HCT116 (cell line): Measurements from ENCODE around the gene OR6C6. TPM values are rescaled to one million over a fixed set of nuclear protein-coding genes. Genes with fewer than 3 reads are reported as not detected.

Experiments used
- ATAC-seq: fragments of 200-7000 bp; cut with Tn5 transposase; 2 replicates; pipeline ENCODE4 v1.9.1; 2020; ENCODE audit warnings: mild to moderate bottlenecking, moderate library complexity
- BruUV-seq: library from RNA; stranded (reverse); fragments of 400-500 nt; replicated peaks from 2 replicates; lab custom pipeline; 2021; lab: Mats Ljungman, UMichigan
- CTCF ChIA-PET: fragments of 300-600 bp; sonication (Branson Sonifier 250); formaldehyde crosslinking; loops from one replicate; lab custom pipeline; 2021; ENCODE audit warnings: antibody characterized with exemption; lab: Charles Lee
- POLR2A ChIA-PET: fragments of 300-600, 350-600 bp; sonication (Branson Sonifier 250); formaldehyde crosslinking; loops from one replicate; lab custom pipeline; 2021; ENCODE audit warnings: antibody characterized with exemption; lab: Charles Lee
- RAD21 ChIA-PET, 2 experiments: fragments of 300-600 bp; sonication (Branson Sonifier 250); formaldehyde crosslinking; loops; one replicate each; lab custom pipeline; 2023; ENCODE audit warnings: low total read pairs in 2 of 2; ENCODE audit not compliant: uncharacterized antibody in 2 of 2, unreplicated experiment in 2 of 2, low non-redundant PET in 1 of 2; lab: Charles Lee
- DNase-seq: peaks from one replicate; pipeline ENCODE4 v3.0.0-alpha.2; 2010; ENCODE audit warnings: low read depth, low spot score
- H2AFZ ChIP-seq: fragments of 200-600 bp; shearing (Covaris generic), sonication (generic); 2 replicates; pipeline ENCODE4 v1.6.1; 2017; ENCODE audit warnings: low read depth, mixed run types, mixed read lengths, antibody characterized with exemption, low read length; ENCODE audit not compliant: poor library complexity, severe bottlenecking
- H3K27ac ChIP-seq: 2 replicates; pipeline ENCODE4 v1.5.1; 2012; ENCODE audit warnings: low read depth, low read length
- H3K27me3 ChIP-seq: fragments of 200-600 bp; sonication (generic); 2 replicates; pipeline ENCODE4 v1.6.1; 2016; ENCODE audit warnings: mixed run types, low read length, mixed read lengths; ENCODE audit not compliant: insufficient read depth
- H3K36me3 ChIP-seq, 2 experiments: fragments of 200-500 bp in 1 of 2; fragments of 200-600 bp in 1 of 2; sonication (Bioruptor generic) in 1 of 2; sonication (generic) in 1 of 2; 2 replicates each; pipeline versions ENCODE4 v1.5.1 to v1.6.1; 2014 to 2016; ENCODE audit warnings: low read length in 2 of 2, inconsistent platforms in 1 of 2, mixed read lengths in 1 of 2, mixed run types in 1 of 2; ENCODE audit not compliant: insufficient read depth in 2 of 2, control insufficient read depth in 1 of 2
- H3K4me1 ChIP-seq, 2 experiments: fragments of 200-600 bp in 1 of 2; sonication (generic) in 1 of 2; 2 replicates each; pipeline versions ENCODE4 v1.5.1 to v1.6.1; 2012 to 2017; ENCODE audit warnings: low read length in 2 of 2, inconsistent platforms in 1 of 2, mild to moderate bottlenecking in 1 of 2, mixed read lengths in 1 of 2, mixed run types in 1 of 2, moderate library complexity in 1 of 2; ENCODE audit not compliant: insufficient read depth in 2 of 2, control insufficient read depth in 1 of 2
- H3K4me2 ChIP-seq: fragments of 200-600 bp; sonication (generic); 2 replicates; pipeline ENCODE4 v1.6.1; 2017; ENCODE audit warnings: mixed run types, low read length, mixed read lengths
- H3K4me3 ChIP-seq, 2 experiments: fragments of 200-600 bp in 1 of 2; sonication (generic) in 1 of 2; replicated peaks in 1 of 2; 2 replicates each; pipeline ENCODE4 v1.5.1; 2011 to 2016; ENCODE audit warnings: low read length in 2 of 2, control low read depth in 1 of 2, low read depth in 1 of 2, mild to moderate bottlenecking in 1 of 2, mixed read lengths in 1 of 2, mixed run types in 1 of 2
- H3K79me2 ChIP-seq: fragments of 200-600 bp; sonication (generic); 2 replicates; pipeline ENCODE4 v1.6.1; 2017; ENCODE audit warnings: mild to moderate bottlenecking, mixed run types, low read length, moderate library complexity, mixed read lengths; ENCODE audit not compliant: insufficient read depth
- H3K9ac ChIP-seq: fragments of 200-600 bp; sonication (generic); 2 replicates; pipeline ENCODE4 v1.6.1; 2016; ENCODE audit warnings: low read length, mixed read lengths
- H3K9me2 ChIP-seq: fragments of 200-600 bp; sonication (generic), shearing (Covaris generic); 2 replicates; pipeline ENCODE4 v1.6.1; 2017; ENCODE audit warnings: mixed run types, mild to moderate bottlenecking, moderate library complexity; ENCODE audit not compliant: insufficient read depth
- H3K9me3 ChIP-seq, 2 experiments: fragments of 200-500 bp in 1 of 2; fragments of 200-600 bp in 1 of 2; sonication (Bioruptor generic) in 1 of 2; sonication (generic) in 1 of 2; 2 replicates each; pipeline ENCODE4 v1.6.1; 2014 to 2017; ENCODE audit warnings: low read length in 2 of 2, mixed read lengths in 2 of 2, inconsistent platforms in 1 of 2, low read depth in 1 of 2, mild to moderate bottlenecking in 1 of 2, mixed run types in 1 of 2, moderate library complexity in 1 of 2; ENCODE audit not compliant: control insufficient read depth in 1 of 2, insufficient read depth in 1 of 2
- H4K20me1 ChIP-seq: fragments of 200-600 bp; sonication (generic), shearing (Covaris generic); 2 replicates; pipeline ENCODE4 v1.6.1; 2017; ENCODE audit warnings: mixed run types, mild to moderate bottlenecking, moderate library complexity; ENCODE audit not compliant: insufficient read depth
- CBX3 ChIP-seq: IDR thresholded peaks from 2 replicates; pipeline ENCODE4 v1.6.1; 2012; ENCODE audit warnings: low read depth
- CEBPB ChIP-seq: IDR thresholded peaks from 2 replicates; pipeline ENCODE4 v1.6.1; 2012; ENCODE audit warnings: low read depth
- EGR1 ChIP-seq: IDR thresholded peaks from 2 replicates; pipeline ENCODE4 v1.6.1; 2012; ENCODE audit warnings: low read depth
- ELF1 ChIP-seq: IDR thresholded peaks from 2 replicates; pipeline ENCODE4 v1.6.1; 2012; ENCODE audit warnings: low read depth, borderline replicate concordance
- EZH2 ChIP-seq: fragments of 200-600 bp; sonication (generic); IDR thresholded peaks from 2 replicates; pipeline ENCODE4 v1.6.1; 2017; ENCODE audit warnings: antibody characterized with exemption, mixed run types
- JUND ChIP-seq: IDR thresholded peaks from 2 replicates; pipeline ENCODE4 v1.6.1; 2012
- POLR2A ChIP-seq: IDR thresholded peaks from 2 replicates; pipeline ENCODE4 v1.7.0; 2011; ENCODE audit warnings: borderline replicate concordance; ENCODE audit not compliant: insufficient read depth, insufficient read length; ENCODE audit errors: extremely low read depth
- RAD21 ChIP-seq: IDR thresholded peaks from 2 replicates; pipeline ENCODE4 v1.6.1; 2012; ENCODE audit warnings: low read depth, mild to moderate bottlenecking
- SP1 ChIP-seq: IDR thresholded peaks from 2 replicates; pipeline ENCODE4 v1.6.1; 2012; ENCODE audit warnings: low read depth
- SRF ChIP-seq: IDR thresholded peaks from 2 replicates; pipeline ENCODE4 v1.6.1; 2012; ENCODE audit warnings: low read depth
- YY1 ChIP-seq: IDR thresholded peaks from 2 replicates; pipeline ENCODE4 v1.6.1; 2011; ENCODE audit warnings: low read length, low read depth, moderate library complexity, mild to moderate bottlenecking; ENCODE audit not compliant: insufficient replicate concordance; ENCODE audit errors: extremely low read depth
- ZBTB33 ChIP-seq: IDR thresholded peaks from 2 replicates; pipeline ENCODE4 v1.6.1; 2011; ENCODE audit warnings: mild to moderate bottlenecking, low read length, moderate library complexity; ENCODE audit not compliant: insufficient replicate concordance; ENCODE audit errors: extremely low read depth
- ZNF274 ChIP-seq: fragments of 200-500 bp; sonication (Bioruptor generic); IDR thresholded peaks from 2 replicates; pipeline ENCODE4 v1.6.1; 2014; ENCODE audit warnings: mild to moderate bottlenecking, low read depth, low read length, inconsistent platforms
- intact Hi-C: fragments of 100-400 bp; cut with micrococcal nuclease; formaldehyde crosslinking; loops from 2 replicates; pipeline ENCODE4 v1.10.0; 2022
- total RNA-seq: library from RNA; stranded (reverse); gene quantifications from one replicate; pipeline ENCODE4 v1.2.1, GENCODE V29; 2021; ENCODE audit not compliant: unreplicated experiment
- TF ChIP-seq, protein P1 (sequence below): IDR thresholded peaks from 2 replicates; pipeline ENCODE4 v1.6.1; 2012

Gene OR6C6
- total RNA-seq, 1 experiment from 2014 or later, result not detected

- BruUV-seq, result no TSS peak
- Histone ChIP-seq H3K4me3 (no peak within 1 kb of the TSS), H3K36me3 (no peaks in the 10 kb centered on the region), H3K4me1 (no peaks in the 10 kb centered on the region), H3K9me3 (no peaks in the 10 kb centered on the region), H3K4me2 (no peak within 1 kb of the TSS), H3K9ac (no peak within 1 kb of the TSS), H4K20me1 (no peaks in the 10 kb centered on the region), H3K27me3 (peaks cover 18% of the 10 kb centered on the region), H3K79me2 (no peaks in the 10 kb centered on the region), H3K27ac (no peak within 1 kb of the TSS), H3K9me2 (no peaks in the 10 kb centered on the region), H2AFZ (no peak within 1 kb of the TSS)
- DNase-seq, result no peak
- intact Hi-C loops, result no loop called here
- ATAC-seq, result no peak
- RAD21 ChIA-PET, result no interaction called here
- TF ChIP-seq EGR1 (no peak), CEBPB (no peak), ZNF274 (no peak), ZBTB33 (no peak), JUND (no peak), EZH2 (no peak), RAD21 (no peak), SRF (no peak), ELF1 (no peak), POLR2A (no peak), SP1 (no peak), CBX3 (no peak), YY1 (no peak)
- TF ChIP-seq, protein P1, sequence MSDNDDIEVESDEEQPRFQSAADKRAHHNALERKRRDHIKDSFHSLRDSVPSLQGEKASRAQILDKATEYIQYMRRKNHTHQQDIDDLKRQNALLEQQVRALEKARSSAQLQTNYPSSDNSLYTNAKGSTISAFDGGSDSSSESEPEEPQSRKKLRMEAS, result no peak
- CTCF ChIA-PET, result no interaction called here
- POLR2A ChIA-PET, result no interaction called here
These were observed 52.1 kb downstream of the OR6C6 start, which contains the start of gene OR6C74 for GRCh38 chr12:55244309-55244708. OR6C74 (plus strand) TSS chr12:55244609; CDS start chr12:55247288, 2,679 bp downstream.

Other genes starting within 250 kb of the OR6C6 start
- gene OR9K2, start 170.2 kb downstream of the OR6C6 start, total RNA-seq, result not detected
- gene OR10A7, start 75.5 kb downstream of the OR6C6 start, total RNA-seq, result not detected
- gene OR6C74, start 52.0 kb downstream of the OR6C6 start, total RNA-seq, result not detected
- gene OR6C1, start 17.8 kb upstream of the OR6C6 start, total RNA-seq, result not detected
- not detected for gene OR6C3, start 34.2 kb upstream of the OR6C6 start, total RNA-seq
- gene OR6C75, start 66.4 kb upstream of the OR6C6 start, total RNA-seq, result not detected
- not detected for gene OR6C65, start 104.0 kb upstream of the OR6C6 start, total RNA-seq
- not detected for gene OR6C76, start 129.7 kb upstream of the OR6C6 start, total RNA-seq
- gene OR6C2, start 147.5 kb upstream of the OR6C6 start, total RNA-seq, result not detected
- gene OR6C70, start 173.6 kb upstream of the OR6C6 start, total RNA-seq, result not detected
- not detected for gene OR6C68, start 195.8 kb upstream of the OR6C6 start, total RNA-seq